HUDEP-2 (cell line): ENCODE measurements around the gene LGMN.
"Not testable (repeated sequence)": the region's sequence is repeated elsewhere in the genome, so short reads cannot be mapped to it uniquely, and the experiment has no call there.

ENCODE experiments used
- DNase-seq, 76 experiments: peaks; one replicate each; lab custom pipeline; 2025; ENCODE audit not compliant: unreplicated experiment in 76 of 76; lab: John Stamatoyannopoulos, UW

Gene LGMN

DNA sequence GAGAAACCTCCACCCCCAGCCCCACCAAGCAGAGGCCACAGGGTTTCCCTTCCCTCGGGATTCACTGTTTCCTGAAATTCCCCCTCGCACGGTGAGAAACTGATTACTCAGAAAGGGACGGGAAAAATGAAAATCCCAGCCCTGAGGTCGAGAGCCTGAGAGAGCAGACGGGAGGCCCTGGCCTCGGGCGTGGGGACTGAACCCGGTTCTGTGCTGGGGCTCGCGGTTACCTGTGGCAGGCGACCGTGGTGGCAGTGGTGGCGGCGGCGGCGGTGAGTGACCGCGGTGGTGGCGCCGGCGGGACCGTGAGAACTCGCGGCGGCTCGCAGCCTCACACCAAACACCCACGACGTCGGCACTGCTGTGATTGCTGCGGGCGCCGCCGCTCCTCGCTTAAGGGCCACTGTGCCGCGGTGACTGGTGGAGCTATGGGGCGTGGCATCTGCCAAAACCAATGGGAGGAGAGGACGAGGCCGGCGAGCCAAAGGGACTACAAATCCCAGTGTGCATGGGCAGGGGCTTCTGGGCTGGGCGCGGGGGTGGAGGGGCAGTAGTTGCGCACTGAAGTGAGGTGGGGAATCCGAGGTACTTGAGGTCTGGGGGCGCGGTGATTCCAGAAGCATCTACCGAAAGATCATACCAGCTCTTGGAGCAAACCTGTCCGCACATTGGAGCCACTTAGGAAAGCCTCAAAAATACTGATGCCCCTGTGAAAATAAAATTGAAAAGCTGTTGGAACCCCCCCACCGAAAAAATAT is at the start of gene LGMN:
LGMN (minus strand) TSS at position 369 of the 758 bp plus-strand sequence. CDS start 15,841 bp downstream, outside the sequence.
- DNase-seq, result peak in 22 of 76 experiments; percentile 3 to 49 (median 14)

DNA sequence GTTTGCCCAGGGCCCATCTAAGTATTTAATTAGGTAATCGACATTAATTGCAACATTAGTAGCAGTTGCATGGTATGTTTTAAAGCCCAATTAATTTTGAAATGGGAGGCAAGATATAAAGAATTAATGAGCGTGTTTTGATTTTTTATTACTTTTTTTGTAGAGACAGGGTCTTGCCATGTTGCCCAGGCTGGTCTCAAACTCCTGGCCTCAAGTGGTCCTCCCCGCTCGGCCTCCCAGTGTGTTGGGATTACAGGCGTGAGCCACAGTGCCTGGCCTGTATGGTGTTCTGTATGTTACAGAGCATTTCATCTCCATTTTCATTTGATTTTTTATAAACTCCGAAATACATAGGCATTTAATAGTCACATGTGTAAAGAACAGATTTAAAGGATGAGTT is 46.5 kb upstream of the LGMN start:
- DNase-seq, result peak in 1 of 76 experiments; percentile 3

GRCh38 chr14:92794547-92794941 is 46.1 kb upstream of the LGMN start:
- DNase-seq, result no peak

- DNase-seq, result peak; percentile 31 to 99 (median 96)
These were observed 45.5 kb upstream of the LGMN start, which contains the start of gene GOLGA5 for GRCh38 chr14:92793709-92794546. Gene GOLGA5 (plus strand): TSS chr14:92794305. CDS start chr14:92797438, 3,133 bp downstream.

DNA sequence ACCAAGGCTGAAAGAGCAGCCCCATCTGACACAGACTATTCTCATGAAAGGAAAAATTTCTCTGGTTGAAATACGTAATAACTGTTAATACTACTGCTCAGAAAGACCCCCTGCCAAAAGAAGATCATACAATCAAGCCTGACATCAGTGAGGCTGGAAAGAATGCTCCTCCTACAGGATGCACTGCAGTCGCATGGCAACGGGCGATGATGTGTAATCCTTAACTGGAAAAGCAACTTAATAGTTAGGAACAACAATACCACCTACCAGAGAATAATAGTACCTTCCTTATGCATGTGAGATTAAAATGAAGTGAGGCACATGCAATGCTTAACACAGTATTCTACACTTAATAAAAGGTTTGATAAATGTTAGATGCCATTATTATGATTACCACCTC is 44.5 kb upstream of the LGMN start:
- no peak for DNase-seq

DNA sequence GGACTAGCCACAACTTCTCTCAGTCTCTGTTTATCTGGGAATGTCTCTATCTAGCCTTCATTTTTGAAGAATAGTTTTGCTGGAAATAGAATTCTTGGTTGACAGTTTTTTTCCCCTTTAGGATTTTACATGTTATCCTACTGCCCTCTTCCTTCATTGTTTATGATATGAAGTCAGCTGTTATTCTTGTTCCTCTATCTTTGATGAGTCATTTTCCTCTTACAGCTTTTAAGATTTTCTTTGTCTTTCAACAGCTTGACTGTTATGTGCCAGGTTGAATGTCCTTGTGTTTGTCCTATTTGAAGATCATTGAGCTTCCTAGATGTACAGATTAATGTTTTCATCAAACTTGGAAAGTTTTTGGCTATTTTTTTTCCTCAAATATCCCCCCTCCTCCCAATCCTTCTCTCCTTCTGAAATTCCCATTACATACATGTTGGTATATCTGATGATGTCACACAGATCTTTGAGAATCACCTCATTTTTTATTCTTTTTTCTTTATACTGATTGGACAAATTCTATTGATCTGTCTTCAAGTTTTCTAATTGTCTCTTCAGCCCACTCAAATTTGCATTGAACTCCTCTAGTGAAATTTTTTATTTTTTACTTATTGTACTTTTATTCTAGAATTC is 41.1 kb upstream of the LGMN start:
- DNase-seq, result no peak

DNA sequence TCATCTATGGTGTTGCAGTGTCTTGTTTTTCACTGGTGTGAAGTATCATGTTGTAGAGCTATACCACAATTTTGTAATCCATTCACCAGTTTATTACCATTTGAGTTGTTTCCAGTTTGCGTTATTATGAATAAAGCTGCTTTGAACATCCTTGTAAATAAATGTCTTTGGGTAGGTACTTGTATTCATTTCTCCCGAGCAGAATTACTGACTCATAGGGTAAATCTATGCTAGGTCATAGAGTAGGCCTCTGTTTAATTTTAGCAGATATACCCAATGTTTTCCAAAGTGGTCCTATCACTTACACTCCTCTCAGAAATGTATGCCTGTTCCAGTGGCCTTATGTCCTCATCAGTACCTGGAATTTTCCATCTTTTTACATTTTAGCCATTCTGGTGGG is 39.1 kb upstream of the LGMN start:
- no peak for DNase-seq

DNA sequence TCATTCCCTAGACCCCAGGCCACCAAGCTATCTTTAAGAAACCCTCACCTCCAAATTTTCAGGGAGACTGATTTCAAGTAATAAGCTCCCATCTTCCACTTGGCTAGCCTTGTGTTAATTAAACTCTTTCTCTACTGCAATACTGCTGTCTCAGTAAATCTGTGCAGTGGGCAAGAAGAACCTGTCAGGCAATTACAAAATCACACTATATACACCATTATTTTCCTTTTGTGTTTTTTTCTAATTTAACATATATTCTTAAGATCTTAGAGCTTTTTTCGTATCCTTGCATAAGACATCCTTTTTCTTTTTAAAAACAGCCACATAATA is 38.0 kb upstream of the LGMN start:
- no peak for DNase-seq

- DNase-seq, result peak in 70 of 76 experiments; percentile 7 to 78 (median 50)
These were observed 37.4 kb upstream of the LGMN start for GRCh38 chr14:92785667-92786426.

DNA sequence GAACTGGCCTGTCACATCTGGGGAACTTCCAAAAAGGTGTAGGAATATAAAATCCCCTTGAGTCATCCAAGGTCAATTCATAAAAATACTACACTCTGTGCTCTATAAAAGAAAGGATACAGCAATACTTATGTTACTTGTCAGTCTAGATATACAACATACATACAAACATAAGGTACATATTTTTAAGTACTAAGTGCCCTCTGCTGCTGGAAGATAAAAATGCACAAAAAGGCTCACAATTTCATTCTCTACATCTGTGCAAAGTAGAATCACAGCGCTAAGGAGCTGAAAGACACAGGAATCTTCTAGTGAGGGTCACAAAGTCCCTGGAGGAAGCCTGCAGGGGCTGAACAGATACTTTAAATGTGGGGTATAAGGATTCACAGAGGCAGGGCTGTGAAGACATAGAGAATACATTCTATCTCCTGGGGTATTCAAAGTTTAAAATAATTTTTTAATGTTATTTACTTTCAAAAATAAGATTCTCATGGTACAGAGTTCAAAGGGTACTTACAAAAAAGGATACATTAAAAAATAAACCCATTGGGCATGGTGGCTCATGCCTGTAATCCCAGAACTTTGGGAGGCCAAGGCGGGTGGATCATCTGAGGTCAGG is 35.5 kb upstream of the LGMN start:
- peak in 35 of 76 experiments; percentile 1 to 66 (median 29) for DNase-seq

GRCh38 chr14:92781350-92781749 is 32.9 kb upstream of the LGMN start:
- DNase-seq, result no peak

DNA sequence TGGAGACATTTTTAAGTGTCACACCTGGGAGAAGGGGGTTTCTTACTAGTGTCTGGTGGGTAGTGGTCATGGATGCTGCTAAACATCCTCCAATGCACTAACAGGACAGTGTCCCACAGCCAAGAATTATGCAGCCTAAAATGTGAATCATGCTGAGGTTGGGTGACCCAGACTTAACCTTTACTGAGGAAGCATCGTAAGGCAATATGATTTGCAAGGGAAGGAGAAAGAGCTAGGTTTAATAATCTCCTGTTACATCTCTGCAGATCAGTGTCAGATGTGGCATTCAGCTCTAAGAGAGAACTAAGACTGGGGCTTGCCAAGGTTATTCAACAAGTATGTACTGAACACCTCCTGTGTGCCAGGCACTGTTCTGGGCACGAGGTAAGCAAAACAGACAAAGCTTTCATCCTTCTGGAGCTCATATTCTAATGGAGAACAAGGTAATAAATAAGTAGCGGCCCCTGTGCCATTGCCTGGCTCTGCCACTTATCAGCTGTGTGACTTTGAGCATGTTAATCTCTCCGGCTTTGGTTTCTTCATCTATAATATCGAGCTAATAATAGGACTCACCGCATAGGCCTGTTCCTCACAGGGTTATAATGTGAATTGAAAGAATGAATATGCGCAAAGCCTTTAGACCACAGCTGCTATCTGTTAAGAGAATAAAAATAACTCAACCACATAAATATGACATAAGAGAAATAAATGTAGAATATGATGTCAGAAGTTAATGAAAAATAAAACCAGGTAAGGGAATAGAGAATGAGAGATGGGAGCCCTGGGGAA is 32.2 kb upstream of the LGMN start:
- DNase-seq, result no peak

DNA sequence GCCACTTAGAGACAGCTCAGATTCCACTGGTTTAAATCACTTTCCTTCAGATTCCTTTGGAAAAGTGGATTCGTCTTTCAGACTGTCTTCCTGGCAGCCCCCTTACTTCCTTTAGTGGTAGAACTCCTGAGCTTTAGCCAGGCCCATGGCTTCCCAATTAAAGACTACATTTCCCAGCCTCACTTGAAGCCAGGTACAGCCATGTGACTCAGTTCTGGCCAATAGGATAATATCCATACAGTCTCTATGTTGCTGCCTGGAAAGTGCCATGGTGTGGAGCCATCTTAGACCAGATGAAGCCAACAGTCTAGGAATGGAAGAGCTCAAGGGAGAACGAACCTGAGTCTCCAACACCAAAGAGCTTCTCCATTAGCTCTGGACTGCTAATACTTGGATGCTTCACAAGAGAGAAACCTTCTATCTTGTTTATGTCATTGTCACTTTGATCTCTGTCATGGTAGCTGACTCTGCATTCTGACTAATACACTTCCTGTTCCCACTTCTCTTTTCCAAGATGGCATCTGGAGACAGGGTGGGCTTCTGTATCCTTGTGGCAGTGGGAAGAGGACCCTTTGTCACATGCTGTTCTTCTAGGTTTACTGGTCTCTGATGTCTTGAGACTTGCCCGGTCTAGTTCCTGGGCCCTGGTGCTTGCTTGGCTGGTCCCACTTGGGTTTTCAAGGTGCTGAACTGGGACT is 30.6 kb upstream of the LGMN start:
- not testable (repeated sequence) for DNase-seq

DNA sequence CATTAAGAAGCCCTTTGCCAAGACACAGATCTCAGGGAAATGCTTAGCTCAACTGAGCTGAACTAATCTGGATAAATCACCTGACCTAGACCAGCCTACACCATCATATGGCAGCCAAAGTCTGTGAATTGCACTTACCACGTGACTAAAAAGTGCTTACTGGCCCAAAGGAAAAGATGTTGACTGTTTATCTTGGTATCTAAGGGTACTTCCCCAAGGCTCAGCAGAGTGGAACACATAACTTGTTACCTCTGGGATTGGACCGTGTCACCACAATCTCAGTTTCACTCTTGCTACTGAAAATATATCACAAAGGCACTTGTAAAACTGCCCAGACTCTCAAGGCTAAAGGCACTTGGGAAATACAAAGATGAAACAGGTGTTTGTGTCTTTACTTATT is 26.9 kb upstream of the LGMN start:
- DNase-seq, result not testable (repeated sequence)

GRCh38 chr14:92774572-92774971 is 26.1 kb upstream of the LGMN start:
- DNase-seq, result no peak

DNA sequence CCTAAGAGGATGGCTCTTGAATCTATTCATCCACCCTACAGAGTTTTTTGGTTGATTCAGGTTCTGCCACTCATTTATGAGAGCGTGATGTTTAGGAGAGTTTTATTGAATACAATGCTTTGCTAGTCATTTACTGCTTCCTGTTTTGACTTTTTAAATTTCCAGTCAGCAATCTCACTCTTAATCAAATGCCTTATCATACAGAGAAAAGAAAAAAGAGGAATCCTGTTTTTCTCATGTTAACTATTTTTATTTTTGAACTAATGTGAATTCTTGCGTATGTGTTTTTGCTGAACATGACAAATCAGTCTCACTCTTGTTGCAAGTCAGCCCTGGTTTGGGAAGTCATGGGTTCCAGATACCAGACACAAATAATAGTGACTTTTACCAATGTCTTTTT is 22.1 kb upstream of the LGMN start:
- no peak for DNase-seq

GRCh38 chr14:92768795-92769194 is 20.4 kb upstream of the LGMN start:
- no peak for DNase-seq

DNA sequence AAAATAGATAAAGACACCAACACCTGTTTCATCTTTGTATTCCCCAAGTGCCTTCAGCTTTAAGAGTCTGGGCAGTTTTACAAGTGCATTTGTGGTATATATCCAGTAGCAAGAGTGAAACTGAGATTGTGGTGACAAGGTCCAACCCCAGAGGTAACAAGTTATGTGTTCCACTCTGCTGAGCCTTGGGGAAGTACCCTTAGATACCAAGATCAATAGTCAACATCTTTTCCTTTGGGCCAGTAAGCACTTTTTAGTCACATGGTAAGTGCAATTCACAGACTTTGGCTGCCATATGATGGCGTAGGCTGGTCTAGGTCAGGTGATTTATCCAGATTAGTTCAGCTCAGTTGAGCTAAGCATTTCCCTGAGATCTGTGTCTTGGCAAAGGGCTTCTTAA is 19.8 kb upstream of the LGMN start:
- DNase-seq, result not testable (repeated sequence)
